K562 (cell line): ENCODE data around the gene B3GALT4. TPM values are rescaled to one million over a fixed set of nuclear protein-coding genes. Genes with fewer than 3 reads are reported as not detected.

Experiments
- ATF1 ChIP-seq, 2 experiments: fragments of 450-650 bp in 1 of 2; IDR thresholded peaks; 2 replicates each; pipeline ENCODE4 v1.6.1; 2016; ENCODE audit warnings: missing compliant biosample characterization in 1 of 2, missing genetic modification characterization in 1 of 2
- BRCA1 ChIP-seq, 2 experiments: fragments of 450-650 bp in 1 of 2; sonication (generic) in 1 of 2; formaldehyde crosslinking in 1 of 2; IDR thresholded peaks; 2 replicates each; pipeline versions ENCODE4 v1.5.0 to v1.6.1; 2017 to 2020; ENCODE audit warnings: mild to moderate bottlenecking in 1 of 2, missing genetic modification reagents in 1 of 2
- CUX1 ChIP-seq: fragments of 200-800 bp; sonication (Bioruptor generic); IDR thresholded peaks from 2 replicates; pipeline ENCODE4 v1.6.1; 2016; ENCODE audit warnings: missing genetic modification characterization, missing compliant biosample characterization
- ELF1 ChIP-seq: fragments of 200-800 bp; sonication (Bioruptor generic); IDR thresholded peaks from 2 replicates; pipeline ENCODE4 v1.6.1; 2016; ENCODE audit warnings: missing genetic modification characterization, missing compliant biosample characterization
- ETV1 ChIP-seq: fragments of 450-650 bp; conservative IDR thresholded peaks from 2 replicates; pipeline ENCODE4 v1.6.1; 2016; ENCODE audit warnings: missing genetic modification characterization, control low read depth, low read depth, missing compliant biosample characterization
- FOS ChIP-seq: IDR thresholded peaks from 3 replicates; pipeline ENCODE4 v1.6.1; 2011; ENCODE audit not compliant: insufficient read length; ENCODE audit errors: extremely low read depth
- GATAD2A ChIP-seq: fragments of 450-650 bp; IDR thresholded peaks from 2 replicates; pipeline ENCODE4 v1.6.1; 2017
- KAT8 ChIP-seq: fragments of 450-650 bp; IDR thresholded peaks from 2 replicates; pipeline ENCODE4 v1.6.1; 2016; ENCODE audit warnings: low read depth, mild to moderate bottlenecking
- LEF1 ChIP-seq: fragments of 450-650 bp; IDR thresholded peaks from 2 replicates; pipeline ENCODE4 v1.6.1; 2016; ENCODE audit warnings: mild to moderate bottlenecking
- MECOM ChIP-seq: fragments of 250-450 bp; sonication (Bioruptor Pico); IDR thresholded peaks from 2 replicates; pipeline ENCODE4 v1.8.0; 2022; ENCODE audit warnings: inconsistent platforms
- NFATC3 ChIP-seq: fragments of 450-650 bp; IDR thresholded peaks from 2 replicates; pipeline ENCODE4 v1.6.1; 2017; ENCODE audit warnings: mild to moderate bottlenecking
- PHB2 ChIP-seq: fragments of 450-650 bp; IDR thresholded peaks from 2 replicates; pipeline ENCODE4 v1.6.1; 2017; ENCODE audit warnings: low read depth
- PRMT5 ChIP-seq: sonication (generic); formaldehyde crosslinking; IDR thresholded peaks from 2 replicates; pipeline ENCODE4 v1.5.0; 2020; ENCODE audit warnings: missing genetic modification reagents
- SMARCC2 ChIP-seq: fragments of 450-650 bp; IDR thresholded peaks from 2 replicates; pipeline ENCODE4 v1.6.1; 2017; ENCODE audit warnings: antibody characterized with exemption, moderate library complexity, mild to moderate bottlenecking, low read depth
- TBP ChIP-seq: optimal IDR thresholded peaks from 2 replicates; pipeline ENCODE3; 2011; ENCODE audit warnings: low read depth, low read length, improper control_type of control experiment
- TEAD1 ChIP-seq, 2 experiments: fragments of 450-650 bp in 1 of 2; sonication (generic) in 1 of 2; formaldehyde crosslinking; IDR thresholded peaks; 2 replicates each; pipeline versions ENCODE4 v1.4.0 to v1.8.0; 2020 to 2022; ENCODE audit warnings: mild to moderate bottlenecking in 2 of 2, missing genetic modification reagents in 1 of 2
- VEZF1 ChIP-seq: fragments of 200-800 bp; sonication (Bioruptor generic); IDR thresholded peaks from 2 replicates; pipeline ENCODE4 v1.6.1; 2017; ENCODE audit warnings: missing genetic modification characterization, missing compliant biosample characterization
- ZBTB2 ChIP-seq: fragments of 450-650 bp; IDR thresholded peaks from 2 replicates; pipeline ENCODE4 v1.6.1; 2016; ENCODE audit warnings: antibody characterized with exemption
- ZNF253 ChIP-seq: fragments of 250-450 bp; sonication (Bioruptor Pico); conservative IDR thresholded peaks from 2 replicates; pipeline ENCODE4 v1.6.1; 2021; ENCODE audit warnings: mild to moderate bottlenecking
- ZNF263 ChIP-seq: sonication (generic); formaldehyde crosslinking; IDR thresholded peaks from 2 replicates; pipeline ENCODE4 v1.8.0; 2022; ENCODE audit warnings: mild to moderate bottlenecking, missing genetic modification reagents, borderline replicate concordance
- ZNF408 ChIP-seq: fragments of 250-450 bp; sonication (Bioruptor Pico); IDR thresholded peaks from 2 replicates; pipeline ENCODE4 v1.4.0; 2020; ENCODE audit warnings: low read depth, mild to moderate bottlenecking, moderate library complexity
- ZNF583 ChIP-seq: fragments of 250-450 bp; sonication (Bioruptor Pico); IDR thresholded peaks from 2 replicates; pipeline ENCODE4 v1.4.0; 2020
- ZNF668 ChIP-seq: fragments of 250-450 bp; sonication (Bioruptor Pico); IDR thresholded peaks from 2 replicates; pipeline ENCODE4 v1.8.0; 2022; ENCODE audit warnings: mild to moderate bottlenecking, inconsistent platforms
- ZNF778 ChIP-seq: fragments of 450-650 bp; formaldehyde crosslinking; IDR thresholded peaks from 2 replicates; pipeline ENCODE4 v1.4.0; 2020; ENCODE audit warnings: mild to moderate bottlenecking, moderate library complexity
- ZNF785 ChIP-seq: fragments of 250-450 bp; sonication (Bioruptor Pico); IDR thresholded peaks from 2 replicates; pipeline ENCODE4 v1.4.0; 2020; ENCODE audit warnings: mild to moderate bottlenecking
- polyA plus RNA-seq, 8 experiments: library from polyadenylated mRNA; depleted of rRNA in 4 of 8; stranded (reverse) in 5 of 8; unstranded in 3 of 8; fragments of >200 nt; fragmentation: Nextera tagmentation in 2 of 8; fragmentation: Illumina TruSeq in 1 of 8; extraction: Ambion mirVana in 2 of 8; extraction: Trizol in 1 of 8; gene quantifications; 2 replicates each; pipeline versions ENCODE4 v1.2.1 to v1.2.3, GENCODE V29; 2011 to 2014; ENCODE audit warnings: inconsistent platforms in 1 of 8, missing spikeins in 1 of 8
- total RNA-seq, 7 experiments: library from RNA; depleted of rRNA in 6 of 7; stranded (reverse); fragments of >200 nt in 6 of 7; fragmentation: Illumina TruSeq in 2 of 7; extraction: Trizol in 2 of 7; gene quantifications; 2 replicates each; pipeline versions ENCODE4 v1.2.1 to v1.2.3, GENCODE V29; 2011 to 2021; ENCODE audit warnings: low replicate concordance in 1 of 7

The B3GALT4 gene
- total and polyA plus RNA-seq, 9 of the 15 experiments (the other 6 are each of a cell fraction or from before 2014, with no cell fraction given) = 0.11 to 1.3 (median 0.53) TPM; not detected in 1

- TF ChIP-seq ZNF263 (CRISPR knock-in tag) (peak; percentile 48; the same call in 1 of the 2 replicates), CUX1 (no peak; the same call in 1 of the 2 replicates), ZNF668 (CRISPR knock-in tag) (no peak), ZBTB2 (no peak), ELF1 (tag) (no peak), FOS (no peak), PHB2 (no peak), ZNF785 (CRISPR knock-in tag) (no peak), BRCA1 (IDR thresholded peaks at IDR 0.05) (no peak), BRCA1 (CRISPR knock-in tag; IDR thresholded peaks at IDR 0.05) (no peak), LEF1 (no peak), KAT8 (no peak), ATF1 (CRISPR knock-in tag; IDR thresholded peaks at IDR 0.05) (no peak), ATF1 (tag; IDR thresholded peaks at IDR 0.05) (no peak), ZNF408 (CRISPR knock-in tag) (no peak), ZNF778 (CRISPR knock-in tag) (no peak), SMARCC2 (no peak), ZNF583 (no peak), TBP (no peak), MECOM (no peak), NFATC3 (no peak), GATAD2A (no peak), ETV1 (tag) (no peak), ZNF253 (no peak), VEZF1 (CRISPR knock-in tag) (no peak; the same call in 1 of the 2 replicates), PRMT5 (CRISPR knock-in tag) (no peak), TEAD1 (CRISPR knock-in tag; IDR thresholded peaks at IDR 0.05) (peak in 1 of 2 experiments; percentile 78; a peak in 1 of 4 replicates)
These were observed 28.3 kb upstream of the B3GALT4 start (continued) for GRCh38 chr6:33248643-33248931.
